Endothelial cell of umbilical vein (primary cell): ENCODE measurements around the gene CTNNB1. TPM values are rescaled to one million over a fixed set of nuclear protein-coding genes. Genes with fewer than 3 reads are reported as not detected.

Source experiments
- BruUV-seq: library from RNA; stranded (reverse); fragments of 400-500 nt; replicated peaks from 2 replicates; lab custom pipeline; 2021; lab: Mats Ljungman, UMichigan
- CTCF ChIA-PET: fragments of 300-600, 350-600 bp; sonication (Branson Sonifier 250); formaldehyde crosslinking; loops from one replicate; lab custom pipeline; 2021; ENCODE audit warnings: antibody characterized with exemption, inconsistent platforms; lab: Charles Lee
- POLR2A ChIA-PET: fragments of 300-600, 350-600 bp; sonication (Branson Sonifier 250); formaldehyde crosslinking; loops from one replicate; lab custom pipeline; 2021; ENCODE audit warnings: antibody characterized with exemption, inconsistent platforms; lab: Charles Lee
- DNase-seq: peaks from one replicate; pipeline ENCODE4 v3.0.0-alpha.2; 2011; ENCODE audit warnings: low read depth, low spot score
- FAIRE-seq: peaks from 2 replicates; lab custom pipeline; 2011; peaks lifted over from hg19 to GRCh38; lab: Jason Lieb, UNC
- H2AFZ ChIP-seq: 2 replicates; pipeline ENCODE4 v1.6.0; 2012; ENCODE audit warnings: low read depth, low read length, control low read depth, inconsistent platforms
- H3K27ac ChIP-seq: 2 replicates; pipeline ENCODE4 v1.5.1; 2011; ENCODE audit warnings: low read depth, mild to moderate bottlenecking, control low read depth, low read length, moderate library complexity; ENCODE audit not compliant: insufficient read depth
- H3K27me3 ChIP-seq, 2 experiments: 2 replicates each; pipeline versions ENCODE4 v1.6.0 to v1.6.1; 2011; ENCODE audit warnings: low read length in 2 of 2, mixed read lengths in 1 of 2; ENCODE audit not compliant: control insufficient read depth in 2 of 2, insufficient read depth in 2 of 2
- H3K36me3 ChIP-seq, 2 experiments: 2 replicates in 1 of 2; 3 replicates in 1 of 2; pipeline ENCODE4 v1.5.1; 2011; ENCODE audit warnings: low read length in 2 of 2, mild to moderate bottlenecking in 1 of 2, moderate library complexity in 1 of 2; ENCODE audit not compliant: control insufficient read depth in 2 of 2, insufficient read depth in 2 of 2; ENCODE audit errors: extremely low read depth in 1 of 2
- H3K4me1 ChIP-seq: 3 replicates; pipeline ENCODE4 v1.5.1; 2011; ENCODE audit warnings: mild to moderate bottlenecking, low read length; ENCODE audit not compliant: control insufficient read depth, insufficient read depth; ENCODE audit errors: extremely low read depth
- H3K4me2 ChIP-seq: 2 replicates; pipeline ENCODE4 v1.6.1; 2011; ENCODE audit warnings: low read length, control low read depth, mixed read lengths; ENCODE audit not compliant: insufficient read depth
- H3K4me3 ChIP-seq, 3 experiments: fragments of 200-600 bp in 1 of 3; sonication (generic), shearing (Covaris generic) in 1 of 3; replicated peaks in 1 of 3; 2 replicates each; pipeline ENCODE4 v1.5.1; 2011 to 2016; ENCODE audit warnings: control low read depth in 3 of 3, low read length in 3 of 3, mild to moderate bottlenecking in 2 of 3, inconsistent platforms in 1 of 3, low read depth in 1 of 3, moderate library complexity in 1 of 3; ENCODE audit not compliant: insufficient read depth in 1 of 3
- H3K79me2 ChIP-seq: 2 replicates; pipeline ENCODE4 v1.6.0; 2012; ENCODE audit warnings: low read length, inconsistent platforms; ENCODE audit not compliant: control insufficient read depth, insufficient read depth
- H3K9ac ChIP-seq: replicated peaks from 2 replicates; pipeline ENCODE3; 2011; ENCODE audit warnings: low read length, control low read depth; ENCODE audit not compliant: insufficient read depth; ENCODE audit errors: extremely low read depth
- H3K9me1 ChIP-seq: replicated peaks from 3 replicates; pipeline ENCODE4 v1.6.0; 2011; ENCODE audit warnings: mild to moderate bottlenecking, low read length; ENCODE audit not compliant: control insufficient read depth, insufficient read depth; ENCODE audit errors: extremely low read depth
- H3K9me3 ChIP-seq: replicated peaks from 2 replicates; pipeline ENCODE4 v1.5.1; 2012; ENCODE audit warnings: low read length, inconsistent platforms; ENCODE audit not compliant: control insufficient read depth, insufficient read depth
- H4K20me1 ChIP-seq: replicated peaks from 2 replicates; pipeline ENCODE3; 2011; ENCODE audit warnings: mild to moderate bottlenecking, low read length; ENCODE audit not compliant: control insufficient read depth, insufficient read depth; ENCODE audit errors: extremely low read depth
- CTCF ChIP-seq, 2 donors: IDR thresholded peaks; 1 replicate in 1 of 2; 2 replicates in 1 of 2; pipeline ENCODE4 v1.5.1; 2011; ENCODE audit warnings: low read length in 2 of 2, mild to moderate bottlenecking in 2 of 2, moderate library complexity in 2 of 2, control low read depth in 1 of 2, inconsistent platforms in 1 of 2, low read depth in 1 of 2; ENCODE audit not compliant: insufficient read depth in 1 of 2; ENCODE audit errors: extremely low read depth in 1 of 2
- EZH2 ChIP-seq: IDR thresholded peaks from 2 replicates; pipeline ENCODE4 v1.6.1; 2012; ENCODE audit warnings: borderline replicate concordance, low read depth, mild to moderate bottlenecking, moderate library complexity, low read length, inconsistent platforms; ENCODE audit not compliant: severe bottlenecking
- FOS ChIP-seq: IDR thresholded peaks from 2 replicates; pipeline ENCODE4 v1.6.1; 2011; ENCODE audit warnings: mild to moderate bottlenecking, low read length, moderate library complexity, borderline replicate concordance; ENCODE audit not compliant: insufficient read depth
- GATA2 ChIP-seq: IDR thresholded peaks from 2 replicates; pipeline ENCODE4 v1.7.0; 2011; ENCODE audit warnings: low read depth, mild to moderate bottlenecking, moderate library complexity, mixed read lengths, low read length; ENCODE audit not compliant: insufficient read length, insufficient read depth
- JUN ChIP-seq: IDR thresholded peaks from 2 replicates; pipeline ENCODE4 v1.6.1; 2011; ENCODE audit warnings: borderline replicate concordance, low read depth; ENCODE audit not compliant: insufficient read length, insufficient read depth
- MYC ChIP-seq: IDR thresholded peaks from one replicate; pipeline ENCODE4 v1.6.1; 2011; ENCODE audit warnings: mild to moderate bottlenecking, low read depth, low read length
- POLR2A ChIP-seq: IDR thresholded peaks from 2 replicates; pipeline ENCODE4 v1.6.1; 2012; ENCODE audit warnings: low read depth, mild to moderate bottlenecking, control low read depth, low read length
- POLR2AphosphoS5 ChIP-seq: IDR thresholded peaks from 2 replicates; pipeline ENCODE4 v1.6.1; 2012; ENCODE audit warnings: low read depth, mild to moderate bottlenecking, control low read depth, low read length, moderate library complexity; ENCODE audit not compliant: insufficient read depth
- dilution Hi-C: fragments of 300-500 bp; cut with MboI; formaldehyde crosslinking; loops from one replicate; pipeline ENCODE4 v1.15.0; 2019; ENCODE audit warnings: low sequenced_read_pairs; ENCODE audit not compliant: extremely low pct_ligation_motif_present
- intact Hi-C: fragments of 100-400 bp; cut with micrococcal nuclease; formaldehyde crosslinking; loops from one replicate; pipeline ENCODE4 v1.10.0; 2022
- polyA plus RNA-seq, 4 experiments: library from polyadenylated mRNA; depleted of rRNA in 3 of 4; stranded (reverse) in 3 of 4; unstranded in 1 of 4; fragments of >200 nt; gene quantifications; 2 replicates each; pipeline versions ENCODE4 v1.2.1 to v1.2.3, GENCODE V29; 2011 to 2012; ENCODE audit warnings: missing spikeins in 1 of 4
- total RNA-seq: library from RNA; stranded (reverse); gene quantifications from 2 replicates; pipeline ENCODE4 v1.2.3, GENCODE V29; 2021
- TF ChIP-seq, protein P1 (sequence below): IDR thresholded peaks from 2 replicates; pipeline ENCODE4 v1.6.1; 2011; ENCODE audit not compliant: insufficient read depth, insufficient read length

CTNNB1 gene
- total and polyA plus RNA-seq, 2 donors (not counting 3 experiments of a cell fraction or from before 2014, with no cell fraction given) = 513 to 906 TPM

GRCh38 chr3:41248525-41248924 lies 49.2 kb downstream of the CTNNB1 start:
- no peaks in the 10 kb centered on the region for H4K20me1 ChIP-seq
- ChIA-PET CTCF (no interaction called here), POLR2A (no interaction called here)
- H3K27me3 ChIP-seq = no peaks in the 10 kb centered on the region
- H3K36me3 ChIP-seq = peaks cover 0 to 7% of the 10 kb centered on the region in 2 experiments
- no peak overlapping the region for H3K4me3 ChIP-seq
- dilution Hi-C loops (no loop called here), intact Hi-C loops (loop anchor here (5.0 kb wide), 1 partner anchor 634 kb away; no protein-coding TSS in a partner anchor)
- H3K9me1 ChIP-seq = no peaks in the 10 kb centered on the region
- FAIRE-seq (no peak), DNase-seq (no peak)
- no peak overlapping the region for H3K9ac ChIP-seq
- no peaks in the 10 kb centered on the region for H3K79me2 ChIP-seq
- no peaks in the 10 kb centered on the region for H3K4me1 ChIP-seq
- H3K9me3 ChIP-seq = no peaks in the 10 kb centered on the region
- TF ChIP-seq GATA2 = no peak
- no peak for TF ChIP-seq JUN
- TF ChIP-seq FOS = no peak
- no peak for TF ChIP-seq POLR2A
- no peak for TF ChIP-seq CTCF (IDR thresholded peaks at IDR 0.05; ENCODE audit: extremely low read depth in 1 of 2, insufficient read depth in 1 of 2, low read depth in 1 of 2, low read length in 2 of 2)
- TF ChIP-seq EZH2 = no peak
- TF ChIP-seq, protein P1, sequence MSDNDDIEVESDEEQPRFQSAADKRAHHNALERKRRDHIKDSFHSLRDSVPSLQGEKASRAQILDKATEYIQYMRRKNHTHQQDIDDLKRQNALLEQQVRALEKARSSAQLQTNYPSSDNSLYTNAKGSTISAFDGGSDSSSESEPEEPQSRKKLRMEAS = no peak
- TF ChIP-seq MYC = no peak
- TF ChIP-seq POLR2AphosphoS5 = no peak
- H3K27ac ChIP-seq = no peak overlapping the region
- no peak overlapping the region for H2AFZ ChIP-seq
- no peak overlapping the region for H3K4me2 ChIP-seq
- BruUV-seq = no TSS peak
